GM19025 (cell line): ENCODE data around the gene RPAP3.
"Not testable (repeated sequence)": the region's sequence is repeated elsewhere in the genome, so short reads cannot be mapped to it uniquely, and the experiment has no call there.

Source experiments
- ATAC-seq: cut with Tn5 transposase; IDR thresholded peaks from one replicate; pipeline ENCODE4 v1.9.1; 2021; ENCODE audit warnings: mild to moderate bottlenecking, low read depth, moderate library complexity; ENCODE audit not compliant: unreplicated experiment

The RPAP3 gene

GRCh38 chr12:47689215-47689614 is 16.6 kb downstream of the RPAP3 start:
- ATAC-seq, result no peak

GRCh38 chr12:47687636-47688035 is 18.2 kb downstream of the RPAP3 start:
- no peak for ATAC-seq

- no peak for ATAC-seq
Measured at GRCh38 chr12:47686645-47687240, 19.1 kb downstream of the RPAP3 start.

- no peak for ATAC-seq
Measured at GRCh38 chr12:47679785-47680184, 26.0 kb downstream of the RPAP3 start.

- ATAC-seq, result no peak
Measured at GRCh38 chr12:47672068-47672467, 33.8 kb downstream of the RPAP3 start.

GRCh38 chr12:47667935-47668334 is 37.9 kb downstream of the RPAP3 start:
- ATAC-seq, result not testable (repeated sequence)

- no peak for ATAC-seq
Measured at GRCh38 chr12:47652521-47653234, 53.2 kb downstream of the RPAP3 start.

- ATAC-seq, result peak; percentile 64
Measured at GRCh38 chr12:47651368-47652254, 54.2 kb downstream of the RPAP3 start.

GRCh38 chr12:47650469-47650868 is 55.4 kb downstream of the RPAP3 start:
- ATAC-seq, result no peak

- no peak for ATAC-seq
Measured at GRCh38 chr12:47649381-47649780, 56.4 kb downstream of the RPAP3 start.

- no peak for ATAC-seq
Measured at GRCh38 chr12:47648056-47648579, 57.7 kb downstream of the RPAP3 start.

- not testable (repeated sequence) for ATAC-seq
Measured at GRCh38 chr12:47642310-47642709, 63.5 kb downstream of the RPAP3 start.

GRCh38 chr12:47636908-47637780 is 68.7 kb downstream of the RPAP3 start:
- no peak for ATAC-seq

GRCh38 chr12:47635770-47636169 is 70.1 kb downstream of the RPAP3 start:
- ATAC-seq, result not testable (repeated sequence)

- no peak for ATAC-seq
Measured at GRCh38 chr12:47634127-47634526, 71.7 kb downstream of the RPAP3 start.

GRCh38 chr12:47621960-47622359 is 83.9 kb downstream of the RPAP3 start:
- ATAC-seq, result no peak

GRCh38 chr12:47617476-47617875 is 88.4 kb downstream of the RPAP3 start:
- no peak for ATAC-seq

GRCh38 chr12:47616440-47616839 is 89.4 kb downstream of the RPAP3 start:
- no peak for ATAC-seq

GRCh38 chr12:47615711-47616110 is 90.1 kb downstream of the RPAP3 start:
- ATAC-seq, result no peak

GRCh38 chr12:47614521-47614920 is 91.3 kb downstream of the RPAP3 start:
- no peak for ATAC-seq
